ENCODE measurements around the gene ACVR2A.

- TF ChIP-seq, protein P1, sequence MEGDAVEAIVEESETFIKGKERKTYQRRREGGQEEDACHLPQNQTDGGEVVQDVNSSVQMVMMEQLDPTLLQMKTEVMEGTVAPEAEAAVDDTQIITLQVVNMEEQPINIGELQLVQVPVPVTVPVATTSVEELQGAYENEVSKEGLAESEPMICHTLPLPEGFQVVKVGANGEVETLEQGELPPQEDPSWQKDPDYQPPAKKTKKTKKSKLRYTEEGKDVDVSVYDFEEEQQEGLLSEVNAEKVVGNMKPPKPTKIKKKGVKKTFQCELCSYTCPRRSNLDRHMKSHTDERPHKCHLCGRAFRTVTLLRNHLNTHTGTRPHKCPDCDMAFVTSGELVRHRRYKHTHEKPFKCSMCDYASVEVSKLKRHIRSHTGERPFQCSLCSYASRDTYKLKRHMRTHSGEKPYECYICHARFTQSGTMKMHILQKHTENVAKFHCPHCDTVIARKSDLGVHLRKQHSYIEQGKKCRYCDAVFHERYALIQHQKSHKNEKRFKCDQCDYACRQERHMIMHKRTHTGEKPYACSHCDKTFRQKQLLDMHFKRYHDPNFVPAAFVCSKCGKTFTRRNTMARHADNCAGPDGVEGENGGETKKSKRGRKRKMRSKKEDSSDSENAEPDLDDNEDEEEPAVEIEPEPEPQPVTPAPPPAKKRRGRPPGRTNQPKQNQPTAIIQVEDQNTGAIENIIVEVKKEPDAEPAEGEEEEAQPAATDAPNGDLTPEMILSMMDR (IDR thresholded peaks at IDR 0.05) = no peak
- TF ChIP-seq EZH2 (IDR thresholded peaks at IDR 0.05; ENCODE audit: borderline replicate concordance, insufficient read depth, low read depth, low read length, poor library complexity, severe bottlenecking) = no peak
These were observed 9.8 kb downstream of the ACVR2A start for GRCh38 chr2:147854557-147855134.
